Adipocyte (in vitro differentiated cells): ENCODE data around the gene TLNRD1.

Source experiments
- DNase-seq: peaks from one replicate; pipeline ENCODE4 v3.0.0-alpha.2; 2015; ENCODE audit warnings: low read depth
- H3K27me3 ChIP-seq: replicated peaks from 2 replicates; pipeline ENCODE4 v1.7.0; 2013; ENCODE audit warnings: mild to moderate bottlenecking, low read length, moderate library complexity; ENCODE audit not compliant: control insufficient read depth, insufficient read depth
- H3K36me3 ChIP-seq: 2 replicates; pipeline ENCODE4 v1.7.0; 2013; ENCODE audit warnings: low read length, mild to moderate bottlenecking, moderate library complexity; ENCODE audit not compliant: control insufficient read depth, insufficient read depth, severe bottlenecking
- H3K4me1 ChIP-seq: 2 replicates; pipeline ENCODE4 v1.7.0; 2013; ENCODE audit warnings: mild to moderate bottlenecking, low read length, moderate library complexity; ENCODE audit not compliant: control insufficient read depth, insufficient read depth
- H3K4me3 ChIP-seq: 2 replicates; pipeline ENCODE4 v1.7.0; 2013; ENCODE audit warnings: mild to moderate bottlenecking, low read length, moderate library complexity
- H3K9ac ChIP-seq: 2 replicates; pipeline ENCODE4 v1.7.0; 2013; ENCODE audit warnings: mild to moderate bottlenecking, low read length, moderate library complexity
- H3K9me3 ChIP-seq: 2 replicates; pipeline ENCODE4 v1.7.0; 2013; ENCODE audit warnings: mild to moderate bottlenecking, low read length, moderate library complexity; ENCODE audit not compliant: control insufficient read depth

Gene TLNRD1

DNA sequence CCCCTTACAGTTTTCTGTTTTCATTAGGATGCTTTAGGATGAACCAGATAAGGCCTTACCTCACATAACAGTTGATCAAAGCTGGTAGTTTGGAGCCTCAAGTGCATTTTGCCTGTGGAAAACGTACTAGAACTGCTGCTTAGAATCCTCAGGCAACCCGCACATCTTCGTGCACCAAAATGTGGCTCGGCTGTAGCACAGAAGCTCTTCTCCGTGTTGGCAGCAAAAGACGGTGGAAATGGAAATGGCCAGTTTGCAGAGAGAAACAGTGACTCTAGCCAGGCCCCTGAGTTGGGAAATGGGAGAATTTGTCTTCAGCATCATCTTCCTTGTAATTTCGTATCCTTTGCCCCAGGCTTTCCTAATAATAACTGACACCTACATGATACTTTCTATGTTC, 20.6 kb downstream of the TLNRD1 start:
- Histone ChIP-seq H3K4me3 (no peak overlapping the region), H3K9ac (no peak overlapping the region), H3K9me3 (no peaks in the 10 kb centered on the region), H3K36me3 (no peaks in the 10 kb centered on the region), H3K27me3 (no peaks in the 10 kb centered on the region), H3K4me1 (peaks cover 41% of the 10 kb centered on the region)
- no peak for DNase-seq

DNA sequence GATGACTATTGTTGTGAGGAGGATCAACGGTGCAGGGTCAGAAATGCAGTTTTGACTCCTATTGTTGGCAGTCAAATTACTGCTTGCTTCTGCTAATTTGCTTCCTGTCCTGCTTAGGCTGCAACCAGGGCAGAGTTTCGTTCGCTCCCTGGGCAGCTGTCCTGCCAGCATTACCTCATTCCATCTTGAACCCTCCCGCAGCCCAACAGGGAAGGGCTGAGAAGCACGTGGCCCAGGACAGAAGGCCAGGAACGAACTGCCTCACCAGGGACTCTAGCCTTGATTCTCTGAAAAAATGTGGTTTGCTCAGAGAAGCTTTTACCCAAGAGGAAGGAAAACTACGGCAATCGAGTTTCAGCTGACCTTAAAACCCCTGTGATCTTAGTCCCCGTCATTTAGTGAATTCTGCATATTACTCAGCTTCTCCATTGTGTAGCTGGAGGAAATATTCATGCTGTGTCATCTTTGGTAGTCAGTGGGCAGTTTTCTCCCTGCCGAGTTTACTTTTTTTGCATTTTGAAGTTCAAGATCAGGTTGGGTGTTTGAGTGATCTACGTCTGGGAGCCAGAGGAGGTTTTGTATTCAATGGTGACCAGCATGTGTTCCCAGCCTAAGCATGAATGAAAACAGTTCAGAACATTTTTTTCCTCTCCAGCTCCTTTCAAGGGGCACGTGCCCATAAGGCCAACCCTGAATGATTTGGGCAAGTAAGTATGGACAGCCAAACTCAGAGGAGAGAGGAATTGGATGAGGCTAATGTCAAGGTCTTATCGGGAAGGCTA, 23.0 kb downstream of the TLNRD1 start:
- Histone ChIP-seq H3K4me3 (peak overlapping the region; percentile 56), H3K36me3 (no peaks in the 10 kb centered on the region), H3K27me3 (no peaks in the 10 kb centered on the region), H3K9ac (peak overlapping the region; percentile 76), H3K9me3 (no peaks in the 10 kb centered on the region), H3K4me1 (peaks cover 35% of the 10 kb centered on the region)
- DNase-seq: peak; percentile 64

DNA sequence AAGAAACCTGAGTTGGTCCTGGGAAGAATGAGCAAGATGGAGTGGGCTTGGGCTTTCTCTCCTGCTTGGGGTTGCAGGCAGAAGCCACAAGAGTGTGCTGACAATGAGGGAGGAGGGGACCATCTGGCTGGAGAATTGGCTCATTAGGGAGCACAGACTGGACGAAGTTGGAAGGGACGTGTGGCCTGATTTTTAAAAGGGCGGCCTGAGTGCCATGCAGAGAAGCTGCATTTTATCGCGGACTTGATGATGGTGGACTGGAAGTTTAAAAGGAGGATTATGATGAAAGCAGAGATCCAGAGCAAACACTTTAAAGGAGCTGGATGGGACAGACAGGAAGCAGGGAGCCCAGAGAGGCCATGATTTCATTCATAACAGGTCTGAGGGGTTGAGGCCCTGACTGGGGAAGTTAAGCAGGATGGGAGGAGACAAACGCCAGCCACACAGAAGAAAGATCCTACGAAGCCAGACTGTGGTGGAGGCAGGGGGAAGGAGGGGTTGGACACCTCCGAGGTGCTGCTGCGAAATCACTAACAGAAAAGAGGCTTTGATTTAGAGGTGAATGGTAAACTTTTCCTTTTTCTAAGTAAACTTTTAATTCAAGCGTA, 23.6 kb downstream of the TLNRD1 start:
- Histone ChIP-seq H3K36me3 (no peaks in the 10 kb centered on the region), H3K4me1 (peaks cover 39% of the 10 kb centered on the region), H3K9ac (peak overlapping the region; percentile 76), H3K9me3 (no peaks in the 10 kb centered on the region), H3K4me3 (peak overlapping the region; percentile 56), H3K27me3 (no peaks in the 10 kb centered on the region)
- DNase-seq: no peak

DNA sequence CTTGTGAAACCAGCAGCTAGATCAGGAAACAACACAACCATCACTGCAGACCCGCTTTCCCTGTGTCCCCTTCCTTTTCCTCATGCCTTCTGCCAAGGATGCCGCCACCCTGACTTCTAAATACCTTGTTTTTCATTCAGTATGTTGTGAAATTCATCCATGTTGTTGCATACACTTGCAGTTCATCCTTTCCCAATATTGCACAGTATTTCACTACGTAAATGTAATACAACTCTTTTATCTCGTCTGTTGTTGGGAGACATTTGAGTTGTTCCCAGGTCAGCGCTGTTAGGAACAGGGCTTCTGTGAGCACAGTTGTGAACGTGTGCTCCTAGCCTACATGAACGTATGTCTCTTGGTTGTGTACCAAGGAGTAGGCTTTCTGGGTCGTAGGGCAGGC, 24.2 kb downstream of the TLNRD1 start:
- no peak overlapping the region for H3K9ac ChIP-seq
- no peak overlapping the region for H3K4me3 ChIP-seq
- H3K4me1 ChIP-seq: peaks cover 41% of the 10 kb centered on the region
- H3K36me3 ChIP-seq: no peaks in the 10 kb centered on the region
- no peaks in the 10 kb centered on the region for H3K27me3 ChIP-seq
- DNase-seq: peak; percentile 15
- no peaks in the 10 kb centered on the region for H3K9me3 ChIP-seq

DNA sequence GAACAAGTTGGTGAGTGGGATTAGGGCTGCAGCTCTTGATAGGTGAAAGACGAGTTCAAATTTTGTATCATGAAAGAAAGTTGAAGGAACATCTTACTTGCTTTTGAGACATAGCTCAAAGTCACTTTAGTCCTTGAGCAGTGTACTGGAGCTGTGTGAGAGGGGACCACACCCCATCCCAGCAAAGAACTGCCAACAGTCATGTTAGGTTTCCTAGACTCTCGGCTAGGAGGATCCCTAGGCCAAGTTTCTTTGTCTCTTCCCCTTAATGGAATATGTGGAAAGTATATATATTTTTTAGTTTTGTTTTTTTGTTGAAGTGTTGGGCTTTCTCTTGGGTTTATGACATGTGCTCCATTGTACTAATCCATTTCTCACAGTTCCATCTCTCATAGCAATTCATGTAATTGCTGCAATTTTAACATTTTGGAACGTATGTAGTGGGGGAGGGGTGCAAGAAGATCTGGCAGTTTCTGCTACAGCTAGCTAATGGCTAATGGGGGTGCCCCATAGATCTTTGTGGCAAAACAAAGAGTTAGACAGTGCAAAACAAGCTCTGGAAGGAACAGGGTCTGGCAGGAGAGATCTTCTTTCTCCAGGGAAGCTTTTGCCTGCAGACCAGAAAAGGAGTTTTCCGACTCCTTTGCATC, 25.1 kb downstream of the TLNRD1 start:
- H3K36me3 ChIP-seq: no peaks in the 10 kb centered on the region
- no peak overlapping the region for H3K4me3 ChIP-seq
- H3K4me1 ChIP-seq: peaks cover 41% of the 10 kb centered on the region
- no peaks in the 10 kb centered on the region for H3K27me3 ChIP-seq
- no peak for DNase-seq
- H3K9me3 ChIP-seq: no peaks in the 10 kb centered on the region
- H3K9ac ChIP-seq: no peak overlapping the region

DNA sequence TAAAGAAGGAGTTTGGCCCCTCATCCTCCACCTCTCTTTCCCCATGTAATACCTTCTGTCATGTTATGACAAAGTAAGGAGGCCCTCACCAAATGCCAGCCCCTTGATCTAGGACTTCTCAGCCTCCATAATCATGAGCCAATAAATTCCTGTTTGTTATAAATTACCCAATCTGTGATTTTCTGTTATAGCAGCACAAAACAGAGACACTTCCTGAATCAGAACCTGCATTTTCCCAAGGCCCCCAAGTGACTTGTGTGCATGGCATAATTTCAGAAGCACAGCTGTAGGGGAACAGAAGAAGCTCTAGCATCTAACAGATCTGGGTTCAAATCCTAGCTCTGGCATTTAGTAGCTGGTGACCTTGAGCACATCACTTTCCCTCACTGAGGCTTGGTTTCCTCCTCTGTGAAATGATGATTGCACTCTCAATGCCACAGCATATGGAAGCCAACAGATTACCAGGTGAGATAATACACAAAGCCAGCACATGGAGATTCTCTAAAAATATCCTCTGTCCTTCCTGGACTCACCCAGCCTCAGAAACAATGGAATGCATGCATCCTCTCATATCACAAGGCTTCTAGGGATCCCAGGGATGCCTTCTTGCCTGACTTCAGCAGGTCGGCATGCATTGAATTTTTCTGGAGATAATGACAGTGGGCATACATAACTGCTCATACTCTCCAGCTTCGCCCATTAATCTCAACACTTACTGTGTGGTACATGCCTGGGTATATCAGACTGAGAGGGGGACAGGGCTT, 26.3 kb downstream of the TLNRD1 start:
- no peak overlapping the region for H3K9ac ChIP-seq
- H3K4me1 ChIP-seq: peaks cover 41% of the 10 kb centered on the region
- no peak for DNase-seq
- H3K36me3 ChIP-seq: no peaks in the 10 kb centered on the region
- H3K27me3 ChIP-seq: no peaks in the 10 kb centered on the region
- H3K4me3 ChIP-seq: no peak overlapping the region
- H3K9me3 ChIP-seq: no peaks in the 10 kb centered on the region

DNA sequence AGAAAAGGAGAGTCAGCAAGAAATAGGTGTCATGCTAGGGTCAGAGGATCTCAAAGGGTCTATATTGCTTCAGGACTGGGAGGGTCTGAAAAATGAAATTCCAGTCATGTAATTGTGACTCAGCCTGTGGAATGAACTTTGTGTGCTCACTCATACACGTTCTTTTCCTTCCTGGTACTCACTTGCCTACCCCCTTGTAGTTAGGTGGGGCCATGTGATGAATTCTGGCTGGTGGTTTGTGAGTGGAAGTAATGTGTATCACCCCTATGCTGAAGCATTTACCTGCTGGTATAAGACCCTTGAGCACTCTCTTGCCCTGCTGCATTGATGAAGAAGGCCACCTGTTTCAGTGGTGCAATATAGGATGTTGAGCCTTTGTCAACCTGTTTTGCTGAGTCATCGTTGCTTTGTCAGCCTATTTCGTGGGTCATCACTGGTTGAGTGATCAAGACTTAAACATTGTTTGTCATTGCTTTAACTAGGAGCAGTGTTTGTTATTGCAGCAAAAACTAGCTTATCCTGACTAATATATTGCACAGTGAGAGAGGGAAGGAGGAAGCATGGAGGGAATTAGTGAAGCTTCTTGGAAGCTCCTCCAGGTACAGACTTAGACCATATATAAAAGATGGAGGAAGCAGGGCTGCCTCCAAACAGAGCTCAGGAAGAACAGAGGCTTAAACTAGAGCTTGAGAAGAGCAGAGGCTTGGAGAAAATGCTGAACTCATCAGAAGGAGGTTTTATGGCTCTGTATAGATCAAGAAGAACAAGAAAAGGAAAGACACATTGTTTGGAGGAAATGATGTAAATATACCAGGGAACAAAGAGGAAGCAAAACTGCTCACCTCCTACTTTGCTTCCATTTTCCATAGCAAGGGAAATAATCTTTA, 28.9 kb downstream of the TLNRD1 start:
- Histone ChIP-seq H3K4me3 (no peak overlapping the region), H3K9me3 (no peaks in the 10 kb centered on the region), H3K27me3 (no peaks in the 10 kb centered on the region), H3K9ac (no peak overlapping the region), H3K36me3 (no peaks in the 10 kb centered on the region), H3K4me1 (peaks cover 27% of the 10 kb centered on the region)
- DNase-seq: peak; percentile 21

DNA sequence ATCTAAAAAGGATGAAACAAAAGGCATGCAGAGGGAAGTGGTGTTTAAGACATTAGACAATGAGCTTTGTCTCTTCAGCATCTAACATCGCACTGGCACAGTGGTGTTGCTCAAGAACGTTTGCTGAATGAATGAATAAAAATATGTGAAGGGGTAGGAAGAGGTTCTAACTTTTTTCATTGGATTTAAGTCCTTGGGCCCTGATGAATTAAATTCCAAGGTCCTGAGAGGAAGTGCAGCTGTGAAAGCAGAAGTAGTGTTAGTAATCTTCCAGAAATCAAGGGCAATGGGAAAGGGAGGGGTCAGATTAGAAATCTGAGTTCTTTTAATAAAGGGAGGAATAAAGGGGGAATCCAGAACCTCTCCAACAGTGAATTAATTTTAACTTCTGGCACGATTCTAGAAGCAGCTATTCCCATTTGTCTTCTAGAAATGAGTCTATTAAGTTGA, 29.6 kb downstream of the TLNRD1 start:
- peaks cover 20% of the 10 kb centered on the region for H3K4me1 ChIP-seq

DNA sequence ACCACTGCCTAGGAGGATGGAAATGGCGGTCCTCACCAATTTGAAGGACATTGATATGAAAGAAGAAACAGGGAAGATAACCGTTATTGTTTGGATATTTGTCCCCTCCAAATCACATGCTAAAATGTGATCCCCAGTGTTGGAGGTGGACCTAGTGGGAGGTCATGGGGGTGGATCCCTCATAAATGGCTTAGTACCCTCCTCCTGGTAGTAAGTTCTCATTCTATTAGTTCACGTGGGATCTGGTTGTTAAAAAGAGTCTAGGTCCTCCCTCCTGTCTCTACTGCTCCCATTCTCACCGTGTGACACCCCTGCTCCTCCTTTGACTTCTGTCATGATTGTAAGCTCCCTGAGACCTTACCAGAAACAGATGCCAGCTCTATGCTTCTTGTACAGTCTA, 30.5 kb downstream of the TLNRD1 start:
- Histone ChIP-seq H3K4me1 (peaks cover 11% of the 10 kb centered on the region), H3K36me3 (no peaks in the 10 kb centered on the region), H3K9me3 (no peaks in the 10 kb centered on the region), H3K4me3 (no peak overlapping the region), H3K27me3 (no peaks in the 10 kb centered on the region), H3K9ac (no peak overlapping the region)
- DNase-seq: no peak

More for the DNA sequence above, 29.6 kb downstream of the TLNRD1 start:
- no peaks in the 10 kb centered on the region for H3K36me3 ChIP-seq
- no peak overlapping the region for H3K4me3 ChIP-seq
- no peaks in the 10 kb centered on the region for H3K27me3 ChIP-seq
- DNase-seq: no peak
- no peak overlapping the region for H3K9ac ChIP-seq
- H3K9me3 ChIP-seq: no peaks in the 10 kb centered on the region

DNA sequence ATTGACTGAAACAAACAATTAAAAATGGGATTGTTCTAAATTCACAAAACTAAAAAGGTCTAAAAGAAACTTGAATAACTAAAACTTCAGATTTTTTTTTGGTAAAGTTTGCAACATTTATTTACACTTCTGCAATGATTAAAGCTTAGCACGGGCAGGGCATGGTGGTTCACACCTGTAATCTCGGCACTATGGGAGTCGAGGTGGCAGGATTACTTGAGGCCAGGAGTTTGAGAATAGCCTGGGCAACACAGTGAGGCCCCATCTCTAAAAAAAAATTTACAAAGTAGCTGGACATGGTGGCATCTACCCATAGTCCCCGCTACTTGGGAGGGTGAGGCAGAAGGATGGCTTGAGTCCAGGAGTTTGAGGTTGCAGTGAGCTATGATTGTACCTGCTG, 31.6 kb downstream of the TLNRD1 start:
- Histone ChIP-seq H3K4me3 (no peak overlapping the region), H3K9me3 (no peaks in the 10 kb centered on the region), H3K9ac (no peak overlapping the region), H3K36me3 (no peaks in the 10 kb centered on the region), H3K27me3 (no peaks in the 10 kb centered on the region), H3K4me1 (peaks cover 6% of the 10 kb centered on the region)
- no peak for DNase-seq
